Astrocyte (in vitro differentiated cells and primary cell): ENCODE data around the gene PLCG2.

Experiments
- CTCF ChIP-seq: IDR thresholded peaks from 2 replicates; pipeline ENCODE4 v1.5.1; 2011; ENCODE audit warnings: low read depth, mild to moderate bottlenecking, inconsistent platforms, low read length, moderate library complexity; ENCODE audit not compliant: insufficient read depth
- EZH2 ChIP-seq: IDR thresholded peaks from 2 replicates; pipeline ENCODE4 v1.6.1; 2012; ENCODE audit warnings: mild to moderate bottlenecking, low read length, inconsistent platforms; ENCODE audit not compliant: insufficient read depth

GRCh38 chr16:82006036-82006435 lies 226.9 kb downstream of the PLCG2 start:
- TF ChIP-seq EZH2, result no peak
- no peak for TF ChIP-seq CTCF
